HFFc6 (cell line): ENCODE results near the gene HECA. TPM values are rescaled to one million over a fixed set of nuclear protein-coding genes. Genes with fewer than 3 reads are reported as not detected.

Experiments
- DNase-seq: peaks from one replicate; pipeline ENCODE4 v3.0.0-alpha.2; 2018
- H3K27ac Mint-ChIP-seq: 2 replicates; pipeline ENCODE4 v1.8.0; 2020; ENCODE audit warnings: mild to moderate bottlenecking, mixed read lengths
- H3K27me3 Mint-ChIP-seq: 2 replicates; pipeline ENCODE4 v1.8.0; 2021; ENCODE audit warnings: mild to moderate bottlenecking, moderate library complexity, mixed read lengths; ENCODE audit not compliant: insufficient read depth
- H3K36me3 Mint-ChIP-seq: 2 replicates; pipeline ENCODE4 v1.8.0; 2021; ENCODE audit warnings: low read depth, mixed read lengths
- H3K4me1 Mint-ChIP-seq: 2 replicates; pipeline ENCODE4 v1.8.0; 2020; ENCODE audit warnings: low read depth, mixed read lengths
- H3K4me3 Mint-ChIP-seq: 2 replicates; pipeline ENCODE4 v1.8.0; 2020; ENCODE audit warnings: mild to moderate bottlenecking, moderate library complexity, mixed read lengths
- H3K9me3 Mint-ChIP-seq: 2 replicates; pipeline ENCODE4 v1.8.0; 2020; ENCODE audit warnings: mild to moderate bottlenecking, mixed read lengths
- total RNA-seq, 6 experiments: library from RNA; stranded (reverse); fragmentation: NEBNext Ultra II Directional; extraction: Animal tissue kit (Norgen Biotek cat#: 25700); gene quantifications; 2 replicates in 1 of 6; 3 replicates in 5 of 6; pipeline ENCODE4 v1.2.3, GENCODE V29; 2021
- TF ChIP-seq, protein P1 (sequence below): fragments of 200-600 bp; sonication (generic); IDR thresholded peaks from 2 replicates; pipeline ENCODE4 v1.5.0; 2021; ENCODE audit warnings: antibody characterized with exemption, mild to moderate bottlenecking

HECA gene
- total RNA-seq, 6 experiments from 2014 or later = 9.7 to 13.1 (median 11.9) TPM

- H3K27me3 Mint-ChIP-seq = no peaks in the 10 kb centered on the region
- TF ChIP-seq, protein P1, sequence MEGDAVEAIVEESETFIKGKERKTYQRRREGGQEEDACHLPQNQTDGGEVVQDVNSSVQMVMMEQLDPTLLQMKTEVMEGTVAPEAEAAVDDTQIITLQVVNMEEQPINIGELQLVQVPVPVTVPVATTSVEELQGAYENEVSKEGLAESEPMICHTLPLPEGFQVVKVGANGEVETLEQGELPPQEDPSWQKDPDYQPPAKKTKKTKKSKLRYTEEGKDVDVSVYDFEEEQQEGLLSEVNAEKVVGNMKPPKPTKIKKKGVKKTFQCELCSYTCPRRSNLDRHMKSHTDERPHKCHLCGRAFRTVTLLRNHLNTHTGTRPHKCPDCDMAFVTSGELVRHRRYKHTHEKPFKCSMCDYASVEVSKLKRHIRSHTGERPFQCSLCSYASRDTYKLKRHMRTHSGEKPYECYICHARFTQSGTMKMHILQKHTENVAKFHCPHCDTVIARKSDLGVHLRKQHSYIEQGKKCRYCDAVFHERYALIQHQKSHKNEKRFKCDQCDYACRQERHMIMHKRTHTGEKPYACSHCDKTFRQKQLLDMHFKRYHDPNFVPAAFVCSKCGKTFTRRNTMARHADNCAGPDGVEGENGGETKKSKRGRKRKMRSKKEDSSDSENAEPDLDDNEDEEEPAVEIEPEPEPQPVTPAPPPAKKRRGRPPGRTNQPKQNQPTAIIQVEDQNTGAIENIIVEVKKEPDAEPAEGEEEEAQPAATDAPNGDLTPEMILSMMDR = no peak
- peaks cover 11% of the 10 kb centered on the region for H3K36me3 Mint-ChIP-seq
- H3K9me3 Mint-ChIP-seq = no peaks in the 10 kb centered on the region
- H3K4me3 Mint-ChIP-seq = no peak overlapping the region
- no peak for DNase-seq
- H3K27ac Mint-ChIP-seq = no peak overlapping the region
- H3K4me1 Mint-ChIP-seq = 0 out of 2 replicates have a peak, but pooled peaks cover 4% of the 10 kb centered on the region
Measured at GRCh38 chr6:139181236-139181635, 46.4 kb downstream of the HECA start.

DNA sequence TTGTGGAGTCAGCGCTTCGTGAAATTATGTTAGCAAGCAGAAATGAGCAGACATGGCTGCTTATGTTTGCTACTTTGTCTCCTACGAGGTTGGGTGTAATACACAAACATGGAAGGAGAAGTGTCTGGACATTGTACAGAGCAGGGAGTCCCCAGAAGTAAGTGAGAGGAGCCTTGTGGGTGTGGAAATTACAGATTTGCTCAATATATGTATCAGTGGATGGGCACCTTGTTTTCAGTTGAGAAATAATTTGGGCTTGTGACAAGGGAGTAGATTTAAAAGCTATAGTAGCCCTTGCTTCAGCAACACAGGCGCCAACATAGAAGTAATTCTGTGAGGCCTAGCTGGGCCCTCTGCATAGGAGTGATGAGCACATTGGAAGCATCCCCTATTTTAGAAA is 49.2 kb downstream of the HECA start:
- DNase-seq = no peak
- Mint-ChIP-seq H3K9me3 (no peaks in the 10 kb centered on the region), H3K27me3 (peaks cover 2% of the 10 kb centered on the region; the same call in 1 of the 2 replicates), H3K36me3 (no peaks in the 10 kb centered on the region), H3K4me3 (no peak overlapping the region), H3K4me1 (0 out of 2 replicates have a peak, but pooled peaks cover 4% of the 10 kb centered on the region), H3K27ac (no peak overlapping the region)
- TF ChIP-seq, protein P1 = no peak

DNA sequence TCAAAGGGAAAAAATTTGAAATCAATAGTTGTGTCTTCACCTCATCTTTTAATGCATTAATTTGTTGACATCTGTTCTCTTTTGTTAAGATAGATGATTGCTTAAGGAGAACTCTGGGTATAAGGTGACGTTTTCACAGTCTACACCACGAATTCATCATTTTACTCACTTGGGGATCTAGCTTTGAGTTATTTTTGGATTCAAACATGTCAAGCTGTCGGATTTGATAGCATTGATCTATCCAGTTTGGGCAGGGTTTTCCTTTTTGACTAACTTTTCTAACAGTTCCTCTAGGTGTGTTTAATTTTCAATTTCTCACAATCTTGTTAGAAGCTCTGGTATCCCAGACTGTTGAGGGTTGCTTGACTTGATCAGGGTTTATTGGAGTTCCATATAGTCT is 49.6 kb downstream of the HECA start:
- H3K27me3 Mint-ChIP-seq = peaks cover 2% of the 10 kb centered on the region; the same call in 1 of the 2 replicates
- no peak overlapping the region for H3K4me3 Mint-ChIP-seq
- H3K36me3 Mint-ChIP-seq = no peaks in the 10 kb centered on the region
- no peak overlapping the region for H3K27ac Mint-ChIP-seq
- TF ChIP-seq, protein P1 = no peak
- no peak for DNase-seq
- H3K4me1 Mint-ChIP-seq = 0 out of 2 replicates have a peak, but pooled peaks cover 4% of the 10 kb centered on the region
- no peaks in the 10 kb centered on the region for H3K9me3 Mint-ChIP-seq

GRCh38 chr6:139186242-139186641 is 51.4 kb downstream of the HECA start:
- TF ChIP-seq, protein P1 = no peak
- Mint-ChIP-seq H3K27ac (no peak overlapping the region), H3K4me3 (no peak overlapping the region), H3K9me3 (no peaks in the 10 kb centered on the region), H3K36me3 (no peaks in the 10 kb centered on the region), H3K27me3 (peaks cover 2% of the 10 kb centered on the region; the same call in 1 of the 2 replicates), H3K4me1 (no peaks in the 10 kb centered on the region)
- DNase-seq = no peak

GRCh38 chr6:139186692-139187091 is 51.8 kb downstream of the HECA start:
- Mint-ChIP-seq H3K4me3 (no peak overlapping the region), H3K9me3 (no peaks in the 10 kb centered on the region), H3K27ac (no peak overlapping the region), H3K27me3 (peaks cover 2% of the 10 kb centered on the region; the same call in 1 of the 2 replicates), H3K36me3 (no peaks in the 10 kb centered on the region), H3K4me1 (no peaks in the 10 kb centered on the region)
- TF ChIP-seq, protein P1 = no peak
- DNase-seq = no peak

GRCh38 chr6:139187489-139187888 is 52.6 kb downstream of the HECA start:
- TF ChIP-seq, protein P1 = no peak
- H3K9me3 Mint-ChIP-seq = no peaks in the 10 kb centered on the region
- H3K36me3 Mint-ChIP-seq = no peaks in the 10 kb centered on the region

More at GRCh38 chr6:139187489-139187888, 52.6 kb downstream of the HECA start:
- Mint-ChIP-seq H3K27me3 (peaks cover 2% of the 10 kb centered on the region; the same call in 1 of the 2 replicates), H3K4me3 (no peak overlapping the region), H3K4me1 (no peaks in the 10 kb centered on the region), H3K27ac (no peak overlapping the region)
- DNase-seq = no peak
